ENCODE results near the gene P3H1. TPM values are rescaled to one million over a fixed set of nuclear protein-coding genes. Genes with fewer than 3 reads are reported as not detected.

The P3H1 gene
- total RNA-seq, 1 experiment from 2014 or later: 57.8 TPM

DNA sequence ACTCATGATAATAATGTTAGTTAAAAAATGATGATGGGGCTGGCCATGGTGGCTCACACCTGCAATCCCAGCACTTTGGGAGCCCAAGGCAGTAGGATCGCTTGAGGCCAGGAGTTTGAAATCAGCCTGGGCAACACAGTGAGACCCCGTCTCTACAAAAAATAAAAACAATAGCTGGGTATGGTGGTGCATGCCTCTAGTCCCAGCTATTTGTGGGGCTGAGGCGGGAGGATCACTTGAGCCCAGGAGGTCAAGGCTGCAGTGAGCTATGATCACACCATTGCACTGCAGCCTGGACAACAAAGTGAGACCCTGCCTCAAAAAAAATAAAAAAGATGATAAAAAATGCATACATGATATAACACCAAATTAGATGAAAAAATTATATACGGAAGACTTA lies 5.3 kb downstream of the P3H1 start:
- Histone ChIP-seq H3K27ac (ENCODE audit: low read depth, low read length, poor library complexity, severe bottlenecking) (no peak overlapping the region), H3K27me3 (replicated peaks; ENCODE audit: insufficient read depth, low read depth, low read length, poor library complexity) (no peaks in the 10 kb centered on the region), H3K4me3 (ENCODE audit: low read depth, low read length, poor library complexity, severe bottlenecking) (no peak overlapping the region), H3K36me3 (ENCODE audit: insufficient read depth, low read length, poor library complexity, severe bottlenecking) (peaks cover 38% of the 10 kb centered on the region), H3K4me1 (ENCODE audit: insufficient read depth, low read length, poor library complexity, severe bottlenecking) (peaks cover 12% of the 10 kb centered on the region), H3K9me3 (ENCODE audit: low read depth, low read length, poor library complexity, severe bottlenecking) (no peaks in the 10 kb centered on the region)
- CTCF ChIA-PET: interaction anchor here (0.7 kb wide), 1 partner anchor 1496 kb away, joined by 3 read pairs; no protein-coding TSS in a partner anchor
- TF ChIP-seq, protein P1, sequence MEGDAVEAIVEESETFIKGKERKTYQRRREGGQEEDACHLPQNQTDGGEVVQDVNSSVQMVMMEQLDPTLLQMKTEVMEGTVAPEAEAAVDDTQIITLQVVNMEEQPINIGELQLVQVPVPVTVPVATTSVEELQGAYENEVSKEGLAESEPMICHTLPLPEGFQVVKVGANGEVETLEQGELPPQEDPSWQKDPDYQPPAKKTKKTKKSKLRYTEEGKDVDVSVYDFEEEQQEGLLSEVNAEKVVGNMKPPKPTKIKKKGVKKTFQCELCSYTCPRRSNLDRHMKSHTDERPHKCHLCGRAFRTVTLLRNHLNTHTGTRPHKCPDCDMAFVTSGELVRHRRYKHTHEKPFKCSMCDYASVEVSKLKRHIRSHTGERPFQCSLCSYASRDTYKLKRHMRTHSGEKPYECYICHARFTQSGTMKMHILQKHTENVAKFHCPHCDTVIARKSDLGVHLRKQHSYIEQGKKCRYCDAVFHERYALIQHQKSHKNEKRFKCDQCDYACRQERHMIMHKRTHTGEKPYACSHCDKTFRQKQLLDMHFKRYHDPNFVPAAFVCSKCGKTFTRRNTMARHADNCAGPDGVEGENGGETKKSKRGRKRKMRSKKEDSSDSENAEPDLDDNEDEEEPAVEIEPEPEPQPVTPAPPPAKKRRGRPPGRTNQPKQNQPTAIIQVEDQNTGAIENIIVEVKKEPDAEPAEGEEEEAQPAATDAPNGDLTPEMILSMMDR (conservative IDR thresholded peaks at IDR 0.05; ENCODE audit: low read depth, low read length): no peak
- TF ChIP-seq EZH2 (IDR thresholded peaks at IDR 0.05; ENCODE audit: borderline replicate concordance, low read depth, low read length, poor library complexity, severe bottlenecking): no peak
- no peak for DNase-seq (ENCODE audit: low spot score)
- no TSS peak for BruUV-seq (replicated peaks)
- POLR2A ChIA-PET (ENCODE audit: low non-redundant PET): no interaction called here
- intact Hi-C loops (cut with micrococcal nuclease; ENCODE audit: unreplicated experiment): no loop called here

DNA sequence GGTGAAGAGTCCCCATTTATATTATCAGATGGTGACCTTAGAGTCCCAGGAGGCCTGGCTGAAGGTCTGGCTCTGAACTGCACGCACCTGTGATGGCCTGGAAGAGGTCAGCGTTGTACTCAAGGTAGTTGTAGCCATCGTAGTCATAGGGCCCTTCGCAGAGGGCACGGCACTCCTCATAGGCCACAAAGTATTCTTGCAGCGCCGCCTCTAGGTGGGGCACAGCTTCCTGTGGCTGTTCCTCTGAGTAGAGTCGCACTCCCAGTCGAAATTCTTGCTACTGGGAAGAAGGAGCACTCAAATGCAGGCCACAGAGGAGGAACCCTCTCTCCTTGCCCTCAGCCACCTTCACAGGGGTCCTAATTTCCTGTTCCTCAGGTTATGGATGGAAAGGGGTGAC lies 7.7 kb downstream of the P3H1 start:
- peaks cover 3% of the 10 kb centered on the region for H3K4me1 ChIP-seq (ENCODE audit: insufficient read depth, low read length, poor library complexity, severe bottlenecking)
- no peak overlapping the region for H3K4me3 ChIP-seq (ENCODE audit: low read depth, low read length, poor library complexity, severe bottlenecking)
- intact Hi-C loops (cut with micrococcal nuclease; ENCODE audit: unreplicated experiment): no loop called here
- no peak for TF ChIP-seq EZH2 (IDR thresholded peaks at IDR 0.05; ENCODE audit: borderline replicate concordance, low read depth, low read length, poor library complexity, severe bottlenecking)
- TF ChIP-seq, protein P1 (conservative IDR thresholded peaks at IDR 0.05; ENCODE audit: low read depth, low read length): 0 out of 2 replicates have a peak, but pooled peaks have one; percentile 11
- DNase-seq (ENCODE audit: low spot score): no peak
- no TSS peak for BruUV-seq (replicated peaks)
- H3K27ac ChIP-seq (ENCODE audit: low read depth, low read length, poor library complexity, severe bottlenecking): no peak overlapping the region
- peaks cover 61% of the 10 kb centered on the region for H3K36me3 ChIP-seq (ENCODE audit: insufficient read depth, low read length, poor library complexity, severe bottlenecking)
- no peaks in the 10 kb centered on the region for H3K27me3 ChIP-seq (replicated peaks; ENCODE audit: insufficient read depth, low read depth, low read length, poor library complexity)
- ChIA-PET POLR2A (ENCODE audit: low non-redundant PET) (no interaction called here), CTCF (no interaction called here)
- no peaks in the 10 kb centered on the region for H3K9me3 ChIP-seq (ENCODE audit: low read depth, low read length, poor library complexity, severe bottlenecking)

DNA sequence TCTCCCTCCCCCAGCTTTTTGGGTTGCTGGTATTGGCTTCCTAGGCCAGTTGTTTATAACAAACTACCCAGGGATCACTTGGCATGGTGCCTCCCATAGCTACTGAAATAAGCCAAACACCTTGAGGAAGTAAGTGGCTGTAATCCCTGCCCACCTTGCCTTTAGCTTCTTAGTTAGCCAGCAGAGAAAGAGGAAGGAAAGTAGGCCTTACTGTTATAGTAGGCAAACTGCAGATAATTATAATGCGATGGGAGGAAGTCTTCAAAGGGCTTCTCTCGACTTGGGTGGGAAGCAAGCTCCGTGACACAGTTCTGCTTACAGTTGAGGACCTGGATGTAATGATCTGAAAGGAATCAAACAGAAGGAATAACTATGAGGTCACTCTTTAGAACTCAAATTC lies 8.2 kb downstream of the P3H1 start:
- intact Hi-C loops (cut with micrococcal nuclease; ENCODE audit: unreplicated experiment): no loop called here
- H3K27me3 ChIP-seq (replicated peaks; ENCODE audit: insufficient read depth, low read depth, low read length, poor library complexity): no peaks in the 10 kb centered on the region
- ChIA-PET CTCF (no interaction called here), POLR2A (ENCODE audit: low non-redundant PET) (no interaction called here)
- TF ChIP-seq, protein P1 (conservative IDR thresholded peaks at IDR 0.05; ENCODE audit: low read depth, low read length): no peak
- TF ChIP-seq EZH2 (IDR thresholded peaks at IDR 0.05; ENCODE audit: borderline replicate concordance, low read depth, low read length, poor library complexity, severe bottlenecking): no peak
- no peaks in the 10 kb centered on the region for H3K9me3 ChIP-seq (ENCODE audit: low read depth, low read length, poor library complexity, severe bottlenecking)
- no peak overlapping the region for H3K27ac ChIP-seq (ENCODE audit: low read depth, low read length, poor library complexity, severe bottlenecking)
- no peak overlapping the region for H3K4me3 ChIP-seq (ENCODE audit: low read depth, low read length, poor library complexity, severe bottlenecking)
- no peak for DNase-seq (ENCODE audit: low spot score)
- H3K36me3 ChIP-seq (ENCODE audit: insufficient read depth, low read length, poor library complexity, severe bottlenecking): peaks cover 65% of the 10 kb centered on the region
- BruUV-seq (replicated peaks): no TSS peak
- H3K4me1 ChIP-seq (ENCODE audit: insufficient read depth, low read length, poor library complexity, severe bottlenecking): peaks cover 3% of the 10 kb centered on the region
